Cardiac muscle cell (in vitro differentiated cells and primary cell): Measurements from ENCODE around the gene WWP2. TPM values are rescaled to one million over a fixed set of nuclear protein-coding genes. Genes with fewer than 3 reads are reported as not detected.
"Not testable (repeated sequence)": the region's sequence is repeated elsewhere in the genome, so short reads cannot be mapped to it uniquely, and the experiment has no call there.

Experiments used
- DNase-seq, 2 donors: peaks; one replicate each; pipeline versions ENCODE4 v3.0.0 to v3.0.0-alpha.2; 2010 to 2017; ENCODE audit warnings: low read depth in 1 of 2, low spot score in 1 of 2
- H3K27ac ChIP-seq: fragments of 200-600 bp; sonication (generic); 2 replicates; pipeline ENCODE4 v1.5.1; 2016
- H3K27me3 ChIP-seq: fragments of 200-600 bp; sonication (generic); 2 replicates; pipeline ENCODE4 v1.6.0; 2016; ENCODE audit warnings: control low read depth
- H3K36me3 ChIP-seq: fragments of 200-600 bp; sonication (generic); 2 replicates; pipeline ENCODE4 v1.5.1; 2016; ENCODE audit warnings: control low read depth
- H3K4me1 ChIP-seq: fragments of 200-600 bp; sonication (generic); 2 replicates; pipeline ENCODE4 v1.8.1; 2017; ENCODE audit warnings: low read depth, mild to moderate bottlenecking, mixed run types
- H3K4me3 ChIP-seq: fragments of 200-600 bp; sonication (generic); 2 replicates; pipeline ENCODE4 v1.5.1; 2016; ENCODE audit warnings: mild to moderate bottlenecking
- H3K9me3 ChIP-seq: fragments of 200-600 bp; sonication (generic); 2 replicates; pipeline ENCODE4 v1.5.1; 2017; ENCODE audit warnings: low read depth, mild to moderate bottlenecking, control low read depth
- polyA plus RNA-seq: library from polyadenylated mRNA; unstranded; fragments of >200 nt; fragmentation: Nextera tagmentation; extraction: Ambion mirVana; gene quantifications from 2 replicates; pipeline ENCODE4 v1.2.1, GENCODE V29; 2016
- total RNA-seq: library from RNA; depleted of rRNA; stranded (reverse); fragments of >200 nt; gene quantifications from 2 replicates; pipeline ENCODE4 v1.2.3, GENCODE V29; 2016
- TF ChIP-seq, protein P1 (sequence below): IDR thresholded peaks from 2 replicates; pipeline ENCODE4 v1.5.1; 2012; ENCODE audit warnings: low read depth, mild to moderate bottlenecking, low read length

The WWP2 gene
- total and polyA plus RNA-seq, 2 experiments from 2014 or later: 21.3 to 27.8 TPM

- Histone ChIP-seq H3K36me3 (no peaks in the 10 kb centered on the region), H3K27ac (no peak overlapping the region), H3K4me3 (no peak overlapping the region), H3K27me3 (no peaks in the 10 kb centered on the region), H3K9me3 (no peaks in the 10 kb centered on the region), H3K4me1 (peaks cover 8% of the 10 kb centered on the region)
- TF ChIP-seq, protein P1, sequence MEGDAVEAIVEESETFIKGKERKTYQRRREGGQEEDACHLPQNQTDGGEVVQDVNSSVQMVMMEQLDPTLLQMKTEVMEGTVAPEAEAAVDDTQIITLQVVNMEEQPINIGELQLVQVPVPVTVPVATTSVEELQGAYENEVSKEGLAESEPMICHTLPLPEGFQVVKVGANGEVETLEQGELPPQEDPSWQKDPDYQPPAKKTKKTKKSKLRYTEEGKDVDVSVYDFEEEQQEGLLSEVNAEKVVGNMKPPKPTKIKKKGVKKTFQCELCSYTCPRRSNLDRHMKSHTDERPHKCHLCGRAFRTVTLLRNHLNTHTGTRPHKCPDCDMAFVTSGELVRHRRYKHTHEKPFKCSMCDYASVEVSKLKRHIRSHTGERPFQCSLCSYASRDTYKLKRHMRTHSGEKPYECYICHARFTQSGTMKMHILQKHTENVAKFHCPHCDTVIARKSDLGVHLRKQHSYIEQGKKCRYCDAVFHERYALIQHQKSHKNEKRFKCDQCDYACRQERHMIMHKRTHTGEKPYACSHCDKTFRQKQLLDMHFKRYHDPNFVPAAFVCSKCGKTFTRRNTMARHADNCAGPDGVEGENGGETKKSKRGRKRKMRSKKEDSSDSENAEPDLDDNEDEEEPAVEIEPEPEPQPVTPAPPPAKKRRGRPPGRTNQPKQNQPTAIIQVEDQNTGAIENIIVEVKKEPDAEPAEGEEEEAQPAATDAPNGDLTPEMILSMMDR: no peak
- DNase-seq: no peak
Measured at GRCh38 chr16:69727916-69728270, 34.2 kb upstream of the WWP2 start.

GRCh38 chr16:69729030-69729429 lies 33.1 kb upstream of the WWP2 start:
- not testable (repeated sequence) for H3K36me3 ChIP-seq, H3K9me3 ChIP-seq, H3K27me3 ChIP-seq, H3K4me3 ChIP-seq, DNase-seq, H3K4me1 ChIP-seq, H3K27ac ChIP-seq

GRCh38 chr16:69731280-69731679 lies 30.9 kb upstream of the WWP2 start:
- not testable (repeated sequence) for DNase-seq, H3K9me3 ChIP-seq, H3K27me3 ChIP-seq, H3K27ac ChIP-seq, H3K4me1 ChIP-seq, H3K36me3 ChIP-seq, H3K4me3 ChIP-seq

DNA sequence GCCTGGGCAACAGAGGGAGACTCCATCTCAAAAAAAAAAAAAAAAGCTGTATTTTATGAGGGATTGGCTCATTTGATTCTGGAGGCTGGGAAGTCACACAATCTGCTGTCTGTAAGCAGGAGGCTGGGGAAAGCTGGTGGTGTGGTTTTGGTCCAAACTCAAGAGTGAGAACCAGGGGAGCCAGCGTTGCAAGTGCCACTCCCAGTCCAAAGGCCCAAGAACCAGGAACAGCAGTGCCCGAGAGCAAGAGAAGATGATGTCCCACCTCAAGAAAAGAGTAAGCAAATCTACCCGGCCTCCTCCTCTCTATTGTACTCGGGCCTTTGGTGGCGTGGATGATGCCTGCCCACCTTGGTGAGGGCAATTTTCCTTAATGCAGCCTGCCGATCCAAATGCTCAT lies 30.0 kb upstream of the WWP2 start:
- Histone ChIP-seq H3K4me1 (peaks cover 3% of the 10 kb centered on the region), H3K27me3 (no peaks in the 10 kb centered on the region), H3K36me3 (no peaks in the 10 kb centered on the region), H3K9me3 (no peaks in the 10 kb centered on the region), H3K27ac (no peak overlapping the region), H3K4me3 (no peak overlapping the region)
- no peak for DNase-seq
- TF ChIP-seq, protein P1: no peak

- no peaks in the 10 kb centered on the region for H3K4me1 ChIP-seq
- H3K27ac ChIP-seq: no peak overlapping the region
- no peaks in the 10 kb centered on the region for H3K9me3 ChIP-seq
- H3K36me3 ChIP-seq: peaks cover 43% of the 10 kb centered on the region
- TF ChIP-seq, protein P1: no peak
- peak in 1 of 2 donors; percentile 19 for DNase-seq
- H3K27me3 ChIP-seq: no peaks in the 10 kb centered on the region
- H3K4me3 ChIP-seq: no peak overlapping the region
Measured at GRCh38 chr16:69741519-69741918, 20.6 kb upstream of the WWP2 start.

DNA sequence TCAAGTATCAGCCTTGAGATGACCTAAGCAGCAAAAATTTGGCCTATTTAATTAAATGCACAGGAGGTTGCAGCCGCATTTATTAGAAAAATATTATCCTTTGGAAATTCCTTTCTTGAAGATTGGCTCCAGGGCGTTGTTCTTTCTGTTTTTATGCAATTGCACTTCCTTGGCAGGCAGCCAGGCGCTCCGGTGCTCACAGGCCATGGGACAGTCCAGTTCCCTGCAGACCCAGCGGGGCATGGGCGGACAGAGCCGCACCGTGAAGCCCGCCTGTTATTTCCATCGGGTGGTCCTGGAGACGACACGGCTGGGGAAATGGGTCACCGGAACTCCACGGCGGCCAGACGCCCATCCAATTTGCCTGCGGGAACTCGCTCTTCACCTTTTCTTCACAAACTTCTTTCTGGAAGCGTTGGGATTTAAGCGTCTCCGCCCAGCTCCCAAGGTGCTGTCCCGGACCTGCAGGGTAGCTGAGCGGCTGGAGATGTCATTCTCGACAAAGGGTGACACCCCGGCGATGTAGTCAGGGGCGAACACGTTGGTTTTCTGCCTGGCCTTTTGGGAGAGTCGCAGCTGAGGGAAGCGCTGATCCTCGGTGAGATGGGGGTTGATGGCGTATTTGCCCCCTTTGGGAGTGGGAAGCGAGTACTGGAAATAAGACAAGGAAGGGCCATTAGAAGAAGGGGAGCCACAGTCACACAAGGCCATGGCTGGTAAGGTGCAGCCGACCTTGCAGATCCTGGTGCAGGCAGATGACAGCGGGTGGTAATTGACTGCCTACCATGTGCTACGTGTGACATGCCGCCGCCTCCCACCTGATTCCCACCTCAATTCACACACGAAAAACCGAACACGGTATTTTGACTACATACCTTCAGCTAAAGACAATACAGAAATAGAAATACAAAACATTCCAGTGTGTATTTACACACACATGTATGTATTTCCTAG lies 19.9 kb upstream of the WWP2 start:
- H3K4me1 ChIP-seq: no peaks in the 10 kb centered on the region
- H3K4me3 ChIP-seq: no peak overlapping the region
- TF ChIP-seq, protein P1: no peak
- no peaks in the 10 kb centered on the region for H3K27me3 ChIP-seq
- peak; percentile 5 to 63 for DNase-seq
- no peak overlapping the region for H3K27ac ChIP-seq
- no peaks in the 10 kb centered on the region for H3K9me3 ChIP-seq
- H3K36me3 ChIP-seq: peaks cover 44% of the 10 kb centered on the region
